ENCODE data around the gene POMT2. TPM values are rescaled to one million over a fixed set of nuclear protein-coding genes. Genes with fewer than 3 reads are reported as not detected.

The POMT2 gene
- total and polyA plus RNA-seq, 7 experiments from 2014 or later = 0.39 to 15.3 (median 9.2) TPM; not detected in 1

DNA sequence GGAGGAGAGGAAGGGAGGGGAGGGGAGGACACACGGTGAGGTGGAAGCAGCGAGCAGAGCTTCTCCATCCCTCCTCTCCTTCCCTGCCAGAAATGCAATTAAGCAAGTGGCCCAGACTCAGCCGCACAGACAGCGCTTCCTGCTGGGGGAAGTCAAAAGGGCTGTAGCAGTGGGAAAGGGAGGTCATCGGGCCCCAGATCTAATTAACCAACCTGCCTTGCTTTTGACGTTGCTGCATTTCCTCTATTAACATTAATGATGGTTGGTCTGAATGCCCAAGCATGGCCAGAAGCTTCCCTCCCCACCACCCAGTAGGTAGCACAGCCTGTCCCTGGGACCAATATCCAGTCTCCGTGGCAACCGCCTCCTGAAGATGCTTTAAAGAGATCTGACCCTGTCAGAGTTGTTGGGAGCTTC lies 45.1 kb downstream of the POMT2 start:
- ATAC-seq (no peak), DNase-seq (no peak)
- Mint-ChIP-seq H3K4me3 (no peak overlapping the region), H3K4me1 (peaks cover 0 to 5% (median 0%) of the 10 kb centered on the region in 7 donors), H3K9me3 (no peaks in the 10 kb centered on the region), H3K27ac (peak overlapping the region in 1 of 9 donors; percentile 20), H3K27me3 (peaks cover 8 to 23% (median 18%) of the 10 kb centered on the region in 5 donors), H3K36me3 (peaks cover 0 to 19% (median 4%) of the 10 kb centered on the region in 5 donors)
- intact Hi-C loops (cut with micrococcal nuclease) = no loop called here
- POLR2A ChIA-PET = no interaction called here
- Histone ChIP-seq H3K4me3 (ENCODE audit: low read length) (no peak overlapping the region), H3K4me1 (ENCODE audit: control insufficient read depth in 2 of 2, insufficient read depth in 2 of 2, low read length in 2 of 2) (no peaks in the 10 kb centered on the region), H3K27me3 (ENCODE audit: control insufficient read depth in 2 of 2, insufficient read depth in 2 of 2, low read length in 2 of 2) (no peaks in the 10 kb centered on the region), H3K27ac (ENCODE audit: low read depth, low read length) (no peak overlapping the region), H3K9me3 (ENCODE audit: control insufficient read depth in 2 of 3, low read length in 3 of 3) (no peaks in the 10 kb centered on the region), H3K36me3 (ENCODE audit: control insufficient read depth in 2 of 3, insufficient read depth in 3 of 3, low read length in 3 of 3) (peaks cover 0 to 7% (median 0%) of the 10 kb centered on the region in 3 experiments)
- CTCF ChIA-PET = no interaction called here

DNA sequence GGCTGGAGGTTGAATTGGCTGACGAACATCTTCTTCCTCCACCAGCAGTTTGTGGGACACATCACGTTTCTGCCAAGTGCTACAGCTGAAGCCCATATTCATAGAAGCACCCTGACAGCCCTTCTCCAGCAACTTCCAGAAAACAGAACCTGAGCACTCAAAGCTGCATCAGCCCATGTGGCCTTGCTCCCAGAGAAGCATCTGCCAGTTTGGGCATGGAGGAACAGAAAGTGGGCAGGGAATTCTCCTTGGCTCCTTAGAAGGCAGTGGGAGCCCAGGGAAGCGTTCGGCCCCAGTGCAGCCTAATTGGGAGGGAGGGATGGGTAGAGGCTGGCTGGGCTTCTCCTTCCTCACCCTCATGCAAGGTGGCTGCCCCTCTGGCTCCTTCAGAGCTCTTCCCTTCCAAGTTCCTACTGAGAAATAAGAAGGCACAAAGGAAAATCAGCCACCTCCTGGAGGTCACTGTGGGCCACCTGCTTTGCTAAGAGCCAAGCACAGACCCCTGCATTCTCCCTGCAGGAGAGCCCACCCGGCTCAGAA lies 45.6 kb downstream of the POMT2 start:
- Histone ChIP-seq H3K27me3 (ENCODE audit: control insufficient read depth in 2 of 2, insufficient read depth in 2 of 2, low read length in 2 of 2) (no peaks in the 10 kb centered on the region), H3K9me3 (ENCODE audit: control insufficient read depth in 2 of 3, low read length in 3 of 3) (no peaks in the 10 kb centered on the region), H3K4me1 (ENCODE audit: control insufficient read depth in 2 of 2, insufficient read depth in 2 of 2, low read length in 2 of 2) (no peaks in the 10 kb centered on the region), H3K27ac (ENCODE audit: low read depth, low read length) (no peak overlapping the region), H3K4me3 (ENCODE audit: low read length) (no peak overlapping the region), H3K36me3 (ENCODE audit: control insufficient read depth in 2 of 3, insufficient read depth in 3 of 3, low read length in 3 of 3) (peaks cover 0 to 7% (median 0%) of the 10 kb centered on the region in 3 experiments)
- H3K4me3 Mint-ChIP-seq = no peak overlapping the region
- peaks cover 0 to 15% (median under 1%) of the 10 kb centered on the region in 5 donors for H3K36me3 Mint-ChIP-seq
- peaks cover 8 to 26% (median 21%) of the 10 kb centered on the region in 5 donors for H3K27me3 Mint-ChIP-seq
- DNase-seq (no peak), ATAC-seq (no peak)
- H3K4me1 Mint-ChIP-seq = peaks cover 0 to 5% (median 0%) of the 10 kb centered on the region in 7 donors
- no peaks in the 10 kb centered on the region for H3K9me3 Mint-ChIP-seq
- no peak overlapping the region for H3K27ac Mint-ChIP-seq
- intact Hi-C loops (cut with micrococcal nuclease) = no loop called here
- POLR2A ChIA-PET = no interaction called here
- CTCF ChIA-PET = no interaction called here

DNA sequence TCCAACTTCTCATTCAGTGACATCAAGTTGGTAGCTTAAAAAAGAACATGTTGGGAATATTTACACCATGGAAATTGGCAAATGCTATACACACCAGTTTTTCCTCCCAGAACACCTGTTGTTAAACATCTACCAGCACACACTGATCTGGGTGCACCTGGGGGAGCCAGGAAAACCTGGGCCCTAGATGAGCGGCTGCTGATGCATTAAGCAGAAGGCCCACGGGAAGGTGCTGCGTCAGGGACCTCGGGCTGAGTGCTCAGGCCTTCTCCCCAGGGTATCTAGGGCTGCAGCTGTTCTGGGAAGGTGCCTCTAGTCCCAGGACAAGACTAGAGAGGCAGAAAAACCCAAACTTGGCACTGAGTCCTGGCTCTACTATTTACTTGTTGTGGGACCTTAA lies 46.9 kb downstream of the POMT2 start:
- H3K4me3 ChIP-seq (ENCODE audit: low read length) = no peak overlapping the region
- H3K4me3 Mint-ChIP-seq = no peak overlapping the region
- H3K4me1 Mint-ChIP-seq = peaks cover 0 to 5% (median 3%) of the 10 kb centered on the region in 7 donors
- ChIA-PET POLR2A (no interaction called here), CTCF (no interaction called here)
- no peaks in the 10 kb centered on the region for H3K9me3 ChIP-seq (ENCODE audit: control insufficient read depth in 2 of 3, low read length in 3 of 3)
- H3K27me3 Mint-ChIP-seq = peaks cover 9 to 37% (median 28%) of the 10 kb centered on the region in 5 donors
- no peak overlapping the region for H3K27ac ChIP-seq (ENCODE audit: low read depth, low read length)
- peaks cover 0 to 7% (median 0%) of the 10 kb centered on the region in 3 experiments for H3K36me3 ChIP-seq (ENCODE audit: control insufficient read depth in 2 of 3, insufficient read depth in 3 of 3, low read length in 3 of 3)
- no peaks in the 10 kb centered on the region for H3K4me1 ChIP-seq (ENCODE audit: control insufficient read depth in 2 of 2, insufficient read depth in 2 of 2, low read length in 2 of 2)
- H3K36me3 Mint-ChIP-seq = peaks cover 0 to 7% (median 0%) of the 10 kb centered on the region in 5 donors
- no peaks in the 10 kb centered on the region for H3K27me3 ChIP-seq (ENCODE audit: control insufficient read depth in 2 of 2, insufficient read depth in 2 of 2, low read length in 2 of 2)
- intact Hi-C loops (cut with micrococcal nuclease) = no loop called here
- DNase-seq (no peak), ATAC-seq (no peak)
- no peaks in the 10 kb centered on the region for H3K9me3 Mint-ChIP-seq
- no peak overlapping the region for H3K27ac Mint-ChIP-seq

DNA sequence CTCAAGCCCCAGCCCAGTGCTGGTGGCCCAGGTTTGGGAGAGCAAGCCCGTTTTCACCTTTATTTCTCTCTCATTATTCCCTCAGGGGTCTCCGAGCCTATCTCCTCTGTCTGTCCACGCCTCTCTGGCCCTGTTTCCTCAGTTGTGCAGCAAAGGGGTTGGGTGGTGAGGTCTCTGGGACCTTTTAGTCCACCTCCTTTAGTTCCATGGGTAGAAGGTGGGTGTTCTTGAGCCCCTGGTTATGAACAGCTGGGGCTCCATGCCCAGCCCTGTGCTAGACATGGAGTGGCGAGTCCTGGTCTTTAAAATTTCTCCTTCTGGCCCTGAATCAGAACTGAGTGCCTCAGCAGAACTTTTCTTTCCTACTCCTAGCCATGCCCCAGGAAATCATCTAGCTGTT lies 48.4 kb downstream of the POMT2 start:
- no peaks in the 10 kb centered on the region for H3K27me3 ChIP-seq (ENCODE audit: control insufficient read depth in 2 of 2, insufficient read depth in 2 of 2, low read length in 2 of 2)
- ATAC-seq = no peak
- peaks cover 0 to 5% (median 3%) of the 10 kb centered on the region in 7 donors for H3K4me1 Mint-ChIP-seq
- peaks cover 0 to 6% (median 2%) of the 10 kb centered on the region in 11 donors for H3K9me3 Mint-ChIP-seq
- no peak overlapping the region for H3K27ac ChIP-seq (ENCODE audit: low read depth, low read length)
- H3K9me3 ChIP-seq (ENCODE audit: control insufficient read depth in 2 of 3, low read length in 3 of 3) = no peaks in the 10 kb centered on the region
- H3K4me1 ChIP-seq (ENCODE audit: control insufficient read depth in 2 of 2, insufficient read depth in 2 of 2, low read length in 2 of 2) = no peaks in the 10 kb centered on the region
- H3K4me3 ChIP-seq (ENCODE audit: low read length) = no peak overlapping the region
- DNase-seq = no peak
- intact Hi-C loops (cut with micrococcal nuclease) = no loop called here
- H3K36me3 ChIP-seq (ENCODE audit: control insufficient read depth in 2 of 3, insufficient read depth in 3 of 3, low read length in 3 of 3) = no peaks in the 10 kb centered on the region
- peaks cover 18 to 50% (median 40%) of the 10 kb centered on the region in 5 donors for H3K27me3 Mint-ChIP-seq
- ChIA-PET CTCF (no interaction called here), POLR2A (no interaction called here)
- H3K4me3 Mint-ChIP-seq = peak overlapping the region in 1 of 10 donors; percentile 58
- peaks cover 0 to 6% (median 2%) of the 10 kb centered on the region in 5 donors for H3K36me3 Mint-ChIP-seq
- no peak overlapping the region for H3K27ac Mint-ChIP-seq

DNA sequence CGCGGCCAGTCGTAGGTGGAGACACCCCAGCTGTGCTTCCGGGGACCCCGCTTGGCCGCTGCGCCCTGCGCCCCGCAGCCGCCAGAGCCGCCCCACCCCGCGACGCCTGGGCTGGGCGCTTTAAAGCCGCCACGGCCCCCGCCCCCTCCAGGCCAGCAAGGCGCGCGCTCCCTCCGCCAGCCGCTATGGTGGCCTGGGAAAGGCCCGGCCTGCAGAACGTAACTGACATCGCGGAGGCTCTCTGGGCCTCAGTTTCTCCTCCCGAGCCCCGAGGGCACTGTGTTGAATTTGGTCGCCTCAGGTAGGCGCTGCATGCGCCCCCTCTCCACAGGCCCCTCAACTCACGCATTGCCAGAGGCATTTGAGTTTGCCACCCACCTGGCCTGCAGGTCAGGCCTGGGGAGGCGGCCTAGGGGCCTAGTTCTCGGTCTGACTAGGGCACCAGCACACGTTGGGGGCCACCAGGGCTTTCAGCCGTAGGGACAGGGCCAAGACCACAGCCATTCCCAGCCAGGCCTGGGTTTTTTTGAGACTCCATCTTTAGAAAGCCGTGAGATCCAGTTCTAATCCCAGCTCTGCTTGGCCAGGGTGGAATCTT lies 49.5 kb downstream of the POMT2 start, which contains the start of gene NGB:
NGB (minus strand) TSS at position 94 of the 598 bp plus-strand sequence. CDS start 269 bp downstream, outside the sequence.
- Histone ChIP-seq H3K27ac (ENCODE audit: low read depth, low read length) (no peak within 1 kb of the TSS), H3K4me3 (ENCODE audit: low read length) (no peak within 1 kb of the TSS), H3K9me3 (ENCODE audit: control insufficient read depth in 2 of 3, low read length in 3 of 3) (no peaks in the 10 kb centered on the region), H3K36me3 (ENCODE audit: control insufficient read depth in 2 of 3, insufficient read depth in 3 of 3, low read length in 3 of 3) (no peaks in the 10 kb centered on the region), H3K4me1 (ENCODE audit: control insufficient read depth in 2 of 2, insufficient read depth in 2 of 2, low read length in 2 of 2) (no peaks in the 10 kb centered on the region), H3K27me3 (ENCODE audit: control insufficient read depth in 2 of 2, insufficient read depth in 2 of 2, low read length in 2 of 2) (no peaks in the 10 kb centered on the region)
- Mint-ChIP-seq H3K27me3 (peaks cover 18 to 54% (median 40%) of the 10 kb centered on the region in 5 donors), H3K9me3 (peaks cover 0 to 6% (median 2%) of the 10 kb centered on the region in 11 donors), H3K4me3 (peak within 1 kb of the TSS in 1 of 10 donors; percentile 34), H3K27ac (no peak within 1 kb of the TSS), H3K36me3 (peaks cover 0 to 6% (median 2%) of the 10 kb centered on the region in 5 donors), H3K4me1 (peaks cover 0 to 5% (median 3%) of the 10 kb centered on the region in 7 donors)
- ATAC-seq (no peak), DNase-seq (no peak)
- POLR2A ChIA-PET = no interaction called here
- intact Hi-C loops (cut with micrococcal nuclease) = no loop called here
- CTCF ChIA-PET = no interaction called here

DNA sequence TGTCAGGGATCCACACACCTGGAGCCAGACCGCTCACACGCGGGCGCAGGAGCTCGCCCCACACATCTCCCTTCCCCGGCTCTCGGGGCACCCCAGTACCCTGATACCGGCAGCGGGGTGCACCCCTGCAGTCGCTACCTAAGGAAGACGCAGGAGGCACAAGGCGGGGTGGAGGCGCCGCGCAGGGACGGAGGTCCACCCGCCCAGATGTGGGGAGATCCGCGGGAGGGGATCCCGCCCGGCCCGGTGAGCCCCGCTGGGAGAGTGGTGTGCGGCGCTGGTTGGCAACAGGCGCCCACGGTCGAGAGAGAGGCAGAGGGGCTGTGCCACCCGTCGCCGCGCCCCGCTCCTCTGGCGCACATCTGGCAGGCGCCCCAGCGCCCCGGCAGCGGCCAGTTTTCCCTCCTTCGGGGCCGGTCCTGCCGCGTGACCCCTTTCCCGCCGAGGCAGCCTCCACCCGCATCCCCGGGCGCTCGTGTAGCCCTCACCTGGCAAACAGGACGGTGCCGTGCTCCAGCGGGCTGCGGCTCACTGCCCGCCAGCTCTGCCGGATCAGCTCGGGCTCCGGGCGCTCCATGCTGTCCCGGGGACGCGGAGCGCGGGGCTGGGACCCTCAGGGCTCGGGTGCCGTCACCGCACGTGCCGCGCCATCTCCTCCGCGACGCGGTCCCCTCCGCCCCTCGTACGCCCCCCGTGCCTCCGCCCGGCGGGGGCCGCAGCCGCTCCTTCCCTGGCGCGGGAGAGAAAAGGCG lies 50.1 kb downstream of the POMT2 start:
- DNase-seq = no peak
- POLR2A ChIA-PET = no interaction called here
- no peak overlapping the region for H3K27ac Mint-ChIP-seq
- peaks cover 18 to 54% (median 40%) of the 10 kb centered on the region in 5 donors for H3K27me3 Mint-ChIP-seq
- peaks cover 0 to 5% (median 3%) of the 10 kb centered on the region in 7 donors for H3K4me1 Mint-ChIP-seq
- H3K36me3 Mint-ChIP-seq = peaks cover 0 to 6% (median 2%) of the 10 kb centered on the region in 5 donors
- Histone ChIP-seq H3K9me3 (ENCODE audit: control insufficient read depth in 2 of 3, low read length in 3 of 3) (no peaks in the 10 kb centered on the region), H3K4me1 (ENCODE audit: control insufficient read depth in 2 of 2, insufficient read depth in 2 of 2, low read length in 2 of 2) (no peaks in the 10 kb centered on the region), H3K36me3 (ENCODE audit: control insufficient read depth in 2 of 3, insufficient read depth in 3 of 3, low read length in 3 of 3) (no peaks in the 10 kb centered on the region), H3K27ac (ENCODE audit: low read depth, low read length) (no peak overlapping the region), H3K4me3 (ENCODE audit: low read length) (no peak overlapping the region), H3K27me3 (ENCODE audit: control insufficient read depth in 2 of 2, insufficient read depth in 2 of 2, low read length in 2 of 2) (no peaks in the 10 kb centered on the region)
- H3K9me3 Mint-ChIP-seq = peaks cover 0 to 6% (median 2%) of the 10 kb centered on the region in 11 donors
- intact Hi-C loops (cut with micrococcal nuclease) = no loop called here
- CTCF ChIA-PET = no interaction called here
- no peak for ATAC-seq
- H3K4me3 Mint-ChIP-seq = no peak overlapping the region

Data from naive thymus-derived CD4-positive, alpha-beta T cell (primary cell).